H1 (cell line): ENCODE measurements around the gene SEH1L. TPM values are rescaled to one million over a fixed set of nuclear protein-coding genes. Genes with fewer than 3 reads are reported as not detected.

Experiments used
- CTCF ChIA-PET: fragments of 300-600 bp; sonication (Branson Sonifier 250); formaldehyde crosslinking; loops from one replicate; lab custom pipeline; 2021; ENCODE audit not compliant: partially characterized antibody; lab: Charles Lee
- POLR2A ChIA-PET: fragments of 300-600 bp; sonication (Branson Sonifier 250); formaldehyde crosslinking; loops from one replicate; lab custom pipeline; 2021; ENCODE audit warnings: inconsistent platforms; ENCODE audit not compliant: partially characterized antibody; lab: Charles Lee
- DNase-seq, 2 experiments: peaks; one replicate each; pipeline versions ENCODE4 v3.0.0 to v3.0.0-alpha.2; 2010 to 2022; ENCODE audit warnings: low spot score in 2 of 2, low read depth in 1 of 2, mixed read lengths in 1 of 2
- FAIRE-seq: peaks from 2 replicates; lab custom pipeline; 2011; peaks lifted over from hg19 to GRCh38; lab: Jason Lieb, UNC
- H2AFZ ChIP-seq: 2 replicates; pipeline ENCODE4 v1.8.1; 2012; ENCODE audit warnings: low read length, inconsistent platforms
- H2AK5ac ChIP-seq: 2 replicates; pipeline ENCODE4 v1.6.1; 2013; ENCODE audit warnings: low read depth, low read length
- H2BK120ac ChIP-seq: replicated peaks from 2 replicates; pipeline ENCODE3; 2013; ENCODE audit warnings: low read depth, low read length, inconsistent platforms
- H2BK12ac ChIP-seq: 2 replicates; pipeline ENCODE4 v1.6.1; 2013; ENCODE audit warnings: low read depth, low read length
- H2BK15ac ChIP-seq: 2 replicates; pipeline ENCODE4 v1.6.1; 2013; ENCODE audit warnings: low read length
- H2BK20ac ChIP-seq: 2 replicates; pipeline ENCODE4 v1.6.1; 2013; ENCODE audit warnings: low read length
- H2BK5ac ChIP-seq: 2 replicates; pipeline ENCODE4 v1.6.1; 2013; ENCODE audit warnings: low read depth, low read length
- H3K14ac ChIP-seq: 2 replicates; pipeline ENCODE4 v1.6.1; 2013; ENCODE audit warnings: inconsistent platforms; ENCODE audit not compliant: insufficient read length
- H3K18ac ChIP-seq: 2 replicates; pipeline ENCODE4 v1.6.1; 2013; ENCODE audit warnings: low read length; ENCODE audit errors: extremely low read depth
- H3K23ac ChIP-seq: 2 replicates; pipeline ENCODE4 v1.6.1; 2013; ENCODE audit warnings: inconsistent platforms; ENCODE audit not compliant: insufficient read length
- H3K23me2 ChIP-seq: 2 replicates; pipeline ENCODE4 v1.6.1; 2013; ENCODE audit warnings: low read depth, low read length
- H3K27ac ChIP-seq: 2 replicates; pipeline ENCODE4 v1.6.1; 2011; ENCODE audit warnings: low read depth, low read length, inconsistent platforms
- H3K27me3 ChIP-seq, 4 experiments: replicated peaks in 1 of 4; 1 replicate in 1 of 4; 2 replicates in 3 of 4; pipeline versions ENCODE4 v1.6.1 to v1.8.1; 2011 to 2013; ENCODE audit warnings: low read length in 3 of 4, mild to moderate bottlenecking in 3 of 4, inconsistent platforms in 2 of 4, mixed read lengths in 2 of 4, moderate library complexity in 1 of 4; ENCODE audit not compliant: control insufficient read depth in 3 of 4, insufficient read depth in 3 of 4; ENCODE audit errors: extremely low read depth in 1 of 4
- H3K36me3 ChIP-seq, 4 experiments: 2 replicates each; pipeline versions ENCODE4 v1.6.1 to v1.8.1; 2011 to 2013; ENCODE audit warnings: mild to moderate bottlenecking in 4 of 4, low read length in 3 of 4, moderate library complexity in 2 of 4, control low read depth in 1 of 4, inconsistent platforms in 1 of 4; ENCODE audit not compliant: insufficient read depth in 4 of 4, control insufficient read depth in 2 of 4
- H3K4ac ChIP-seq: replicated peaks from 2 replicates; pipeline ENCODE3; 2013; ENCODE audit warnings: low read length, low read depth, mixed read lengths, inconsistent platforms; ENCODE audit not compliant: insufficient read length
- H3K4me1 ChIP-seq, 4 experiments: replicated peaks in 1 of 4; 1 replicate in 1 of 4; 2 replicates in 3 of 4; pipeline versions ENCODE4 v1.6.1 to v1.8.1; 2011 to 2013; ENCODE audit warnings: low read length in 3 of 4, inconsistent platforms in 2 of 4, mixed read lengths in 1 of 4; ENCODE audit not compliant: insufficient read depth in 4 of 4, control insufficient read depth in 3 of 4
- H3K4me2 ChIP-seq, 2 experiments: 2 replicates each; pipeline versions ENCODE4 v1.6.1 to v1.8.1; 2011 to 2013; ENCODE audit warnings: low read depth in 2 of 2, low read length in 2 of 2, control low read depth in 1 of 2, inconsistent platforms in 1 of 2, mild to moderate bottlenecking in 1 of 2; ENCODE audit not compliant: insufficient read depth in 1 of 2
- H3K4me3 ChIP-seq, 4 experiments: fragments of 200-600, 300-600 bp in 1 of 4; sonication (generic), shearing (Covaris generic), sonication (Bioruptor Twin) in 1 of 4; 2 replicates each; pipeline versions ENCODE4 v1.5.1 to v1.8.1; 2011 to 2016; ENCODE audit warnings: low read length in 4 of 4, low read depth in 3 of 4, control low read depth in 2 of 4, inconsistent platforms in 2 of 4, mild to moderate bottlenecking in 2 of 4, mixed read lengths in 1 of 4, moderate library complexity in 1 of 4; ENCODE audit not compliant: insufficient read depth in 2 of 4; ENCODE audit errors: extremely low read depth in 1 of 4
- H3K56ac ChIP-seq: replicated peaks from 2 replicates; pipeline ENCODE3; 2013; ENCODE audit warnings: low read depth, mild to moderate bottlenecking, mixed read lengths, low read length, inconsistent platforms; ENCODE audit not compliant: insufficient read length
- H3K79me1 ChIP-seq: 2 replicates; pipeline ENCODE4 v1.6.1; 2013; ENCODE audit warnings: low read depth, low read length, control low read depth
- H3K79me2 ChIP-seq, 2 experiments: 2 replicates each; pipeline versions ENCODE4 v1.6.1 to v1.8.1; 2012 to 2013; ENCODE audit warnings: low read length in 2 of 2, mild to moderate bottlenecking in 2 of 2, inconsistent platforms in 1 of 2; ENCODE audit not compliant: insufficient read depth in 2 of 2, control insufficient read depth in 1 of 2
- H3K9ac ChIP-seq, 4 experiments: replicated peaks in 1 of 4; 1 replicate in 1 of 4; 2 replicates in 3 of 4; pipeline versions ENCODE4 v1.6.1 to v1.8.1; 2011 to 2013; ENCODE audit warnings: low read depth in 3 of 4, low read length in 3 of 4, control low read depth in 2 of 4, mild to moderate bottlenecking in 2 of 4, moderate library complexity in 2 of 4, inconsistent platforms in 1 of 4; ENCODE audit errors: extremely low read depth in 1 of 4
- H3K9me3 ChIP-seq, 2 experiments: 2 replicates each; pipeline versions ENCODE4 v1.6.1 to v1.8.1; 2012 to 2013; ENCODE audit warnings: mild to moderate bottlenecking in 2 of 2, moderate library complexity in 2 of 2, control low read depth in 1 of 2, inconsistent platforms in 1 of 2, low read depth in 1 of 2, low read length in 1 of 2, mixed read lengths in 1 of 2; ENCODE audit not compliant: insufficient read depth in 2 of 2
- H4K20me1 ChIP-seq, 2 experiments: replicated peaks in 1 of 2; 2 replicates each; pipeline versions ENCODE3 to v1.8.1; 2011 to 2013; ENCODE audit warnings: inconsistent platforms in 2 of 2, low read length in 2 of 2, mild to moderate bottlenecking in 1 of 2; ENCODE audit not compliant: insufficient read depth in 2 of 2, control insufficient read depth in 1 of 2
- H4K5ac ChIP-seq: 2 replicates; pipeline ENCODE4 v1.6.1; 2013; ENCODE audit warnings: low read length, low read depth, mixed read lengths, inconsistent platforms; ENCODE audit not compliant: insufficient read length
- H4K8ac ChIP-seq: 2 replicates; pipeline ENCODE4 v1.8.0; 2013; ENCODE audit warnings: mild to moderate bottlenecking, moderate library complexity, low read length, inconsistent platforms; ENCODE audit not compliant: insufficient read depth; ENCODE audit errors: extremely low read depth
- H4K91ac ChIP-seq: replicated peaks from 2 replicates; pipeline ENCODE3; 2013; ENCODE audit warnings: low read length, mixed read lengths, inconsistent platforms; ENCODE audit not compliant: insufficient read length
- BCL11A ChIP-seq, 2 experiments: IDR thresholded peaks; one replicate each; pipeline ENCODE4 v1.6.1; 2011; ENCODE audit warnings: low read depth in 2 of 2, low read length in 2 of 2, mild to moderate bottlenecking in 2 of 2
- CBX5 ChIP-seq: fragments of 300-800, 300-1000 bp; sonication (generic); IDR thresholded peaks from 2 replicates; pipeline ENCODE4 v1.7.1; 2016; ENCODE audit warnings: antibody characterized with exemption, low read length, low read depth
- CEBPB ChIP-seq: IDR thresholded peaks from 2 replicates; pipeline ENCODE4 v1.6.1; 2012; ENCODE audit warnings: low read depth, low read length
- CHD1 ChIP-seq: IDR thresholded peaks from 2 replicates; pipeline ENCODE4 v1.6.1; 2012; ENCODE audit warnings: low read depth, low read length, improper control_type of control experiment
- CHD2 ChIP-seq: IDR thresholded peaks from 2 replicates; pipeline ENCODE4 v1.6.1; 2012; ENCODE audit warnings: low read length, improper control_type of control experiment
- GABPA ChIP-seq: IDR thresholded peaks from 2 replicates; pipeline ENCODE4 v1.6.1; 2011; ENCODE audit warnings: mild to moderate bottlenecking, low read length, moderate library complexity, borderline replicate concordance; ENCODE audit not compliant: insufficient read depth
- JUND ChIP-seq: IDR thresholded peaks from 2 replicates; pipeline ENCODE4 v1.6.1; 2011; ENCODE audit warnings: mild to moderate bottlenecking, improper control_type of control experiment, low read length
- KDM4A ChIP-seq: IDR thresholded peaks from one replicate; pipeline ENCODE4 v1.7.1; 2012; ENCODE audit warnings: low read depth, mild to moderate bottlenecking, moderate library complexity, low read length, inconsistent platforms; ENCODE audit not compliant: severe bottlenecking
- KDM5A ChIP-seq: fragments of 200-600 bp; IDR thresholded peaks from 2 replicates; pipeline ENCODE4 v1.7.1; 2012; ENCODE audit warnings: mild to moderate bottlenecking, low read length, inconsistent platforms, mixed read lengths
- NRF1 ChIP-seq: IDR thresholded peaks from 2 replicates; pipeline ENCODE4 v1.6.1; 2011; ENCODE audit warnings: mild to moderate bottlenecking, low read depth, low read length, improper control_type of control experiment
- POLR2A ChIP-seq, 2 experiments: IDR thresholded peaks; 1 replicate in 1 of 2; 2 replicates in 1 of 2; pipeline ENCODE4 v1.6.1; 2011; ENCODE audit warnings: low read depth in 2 of 2, low read length in 2 of 2, mild to moderate bottlenecking in 2 of 2; ENCODE audit errors: control extremely low read depth in 1 of 2
- SIX5 ChIP-seq: IDR thresholded peaks from 2 replicates; pipeline ENCODE4 v1.6.1; 2011; ENCODE audit warnings: mild to moderate bottlenecking, low read depth, low read length
- SP4 ChIP-seq: IDR thresholded peaks from 2 replicates; pipeline ENCODE4 v1.6.1; 2012; ENCODE audit warnings: low read length, inconsistent platforms
- SRF ChIP-seq: IDR thresholded peaks from 2 replicates; pipeline ENCODE4 v1.6.1; 2011; ENCODE audit warnings: mild to moderate bottlenecking, low read depth, low read length, moderate library complexity
- TEAD4 ChIP-seq: IDR thresholded peaks from 2 replicates; pipeline ENCODE4 v1.6.1; 2012; ENCODE audit warnings: low read depth, low read length, inconsistent platforms, mixed read lengths
- YY1 ChIP-seq: IDR thresholded peaks from 2 replicates; pipeline ENCODE4 v1.6.1; 2011; ENCODE audit warnings: low read depth, mild to moderate bottlenecking, low read length
- WGBS, 2 experiments: shearing (Covaris generic) in 1 of 2; methylation state at CpG; one replicate each; pipeline versions ENCODE4 v1.1.6 to v1.1.7; 2013 to 2015; ENCODE audit warnings: low lambda C conversion rate in 2 of 2, mixed read lengths in 2 of 2, inconsistent platforms in 1 of 2, low coverage in 1 of 2, missing lambda C conversion rate in 1 of 2; ENCODE audit not compliant: insufficient replicate concordance in 2 of 2, insufficient coverage in 1 of 2, insufficient read length in 1 of 2; ENCODE audit errors: extremely low coverage in 1 of 2, missing lambda C conversion rate in 1 of 2; 5-methylcytosine and 5-hydroxymethylcytosine counted together
- polyA plus RNA-seq, 7 experiments: library from polyadenylated mRNA; depleted of rRNA in 3 of 7; stranded (reverse) in 5 of 7; unstranded in 2 of 7; fragments of >200 nt in 5 of 7; fragments of 200-250 nt in 2 of 7; gene quantifications; 1 replicate in 5 of 7; 2 replicates in 1 of 7; 4 replicates in 1 of 7; pipeline versions ENCODE4 v1.2.1 to v1.2.3, GENCODE V29; 2011 to 2013; ENCODE audit warnings: missing spikeins in 2 of 7, mixed read lengths in 2 of 7
- total RNA-seq: library from RNA; stranded (reverse); fragmentation: NEBNext Ultra II Directional; extraction: Animal tissue kit (Norgen Biotek cat#: 25700); gene quantifications from 2 replicates; pipeline ENCODE4 v1.2.1, GENCODE V29; 2021

The SEH1L gene
- total and polyA plus RNA-seq, 2 of the 8 experiments (the other 6 are each of a cell fraction or from before 2014, with no cell fraction given) = 41.7 to 96.7 TPM

DNA sequence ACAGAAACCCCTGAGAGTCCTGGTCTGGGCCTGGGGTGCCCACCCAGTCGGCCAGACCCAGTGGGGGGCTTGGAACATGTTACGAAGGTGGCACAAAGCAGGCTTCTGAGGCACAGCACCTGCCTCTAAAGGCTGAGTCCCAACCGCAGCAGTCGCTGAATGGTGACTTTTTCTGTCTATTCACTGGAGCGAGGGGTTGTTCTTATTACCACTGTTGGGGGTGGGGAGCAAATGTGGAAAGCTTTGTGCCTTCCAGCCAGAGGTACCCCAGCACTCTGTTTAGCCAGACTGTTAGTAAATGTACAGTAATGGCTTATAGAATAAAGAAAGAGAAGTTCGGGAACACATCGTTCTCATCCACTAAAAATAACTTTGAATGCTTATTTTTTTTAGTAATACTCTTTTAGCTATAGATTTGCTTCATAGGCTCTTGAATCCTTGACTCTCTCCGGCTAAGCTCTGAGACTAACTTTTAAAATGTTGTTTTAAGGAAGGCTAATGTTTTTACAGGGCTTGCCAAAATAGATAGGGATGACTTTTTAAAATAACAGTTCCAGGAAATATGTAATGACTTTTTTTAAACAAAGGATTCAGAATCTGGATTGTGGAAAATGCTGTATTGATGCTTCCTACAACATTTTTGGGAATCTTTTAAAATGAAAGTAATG, 40.4 kb upstream of the SEH1L start:
- Histone ChIP-seq H3K27ac (no peak overlapping the region), H3K9ac (no peak overlapping the region), H3K36me3 (no peaks in the 10 kb centered on the region), H3K4me3 (no peak overlapping the region), H4K5ac (no peak overlapping the region), H4K20me1 (no peaks in the 10 kb centered on the region), H2BK12ac (no peak overlapping the region), H3K23me2 (no peaks in the 10 kb centered on the region), H3K79me2 (no peaks in the 10 kb centered on the region), H3K18ac (no peak overlapping the region), H2BK120ac (no peak overlapping the region), H2BK15ac (no peak overlapping the region), H2AK5ac (no peak overlapping the region), H4K91ac (no peak overlapping the region), H3K4me2 (no peak overlapping the region), H4K8ac (no peak overlapping the region), H3K4me1 (no peaks in the 10 kb centered on the region; a peak in 1 of 7 replicates), H2AFZ (no peak overlapping the region), H3K4ac (no peak overlapping the region), H2BK5ac (no peak overlapping the region), H3K56ac (no peak overlapping the region), H3K27me3 (peaks cover 0 to 12% (median 4%) of the 10 kb centered on the region in 4 experiments; a peak in 3 of 7 replicates), H3K14ac (no peak overlapping the region), H3K23ac (no peak overlapping the region), H3K79me1 (no peaks in the 10 kb centered on the region), H2BK20ac (no peak overlapping the region), H3K9me3 (no peaks in the 10 kb centered on the region; a peak in 1 of 4 replicates)
- POLR2A ChIA-PET = interaction anchor here (0.8 kb wide), 1 partner anchor 22 kb away, joined by 3 read pairs; no protein-coding TSS in a partner anchor
- FAIRE-seq (no peak), DNase-seq (no peak)
- WGBS, 2 experiments = 87% methylated on average over 8 of the region's 8 CpGs; no CpG with 5 or more reads in 1 of the 2 experiments
- CTCF ChIA-PET = interaction anchor here (0.7 to 1.8 kb wide), 3 partner anchors 14 to 332 kb away, joined by 3 to 6 read pairs (median 6); no protein-coding TSS in a partner anchor
- no peak for TF ChIP-seq CHD2
- no peak for TF ChIP-seq CEBPB
- TF ChIP-seq KDM4A = no peak
- no peak for TF ChIP-seq BCL11A (IDR thresholded peaks at IDR 0.05; ENCODE audit: low read depth in 2 of 2, low read length in 2 of 2)
- no peak for TF ChIP-seq YY1
- TF ChIP-seq NRF1 = no peak
- no peak for TF ChIP-seq JUND
- TF ChIP-seq KDM5A = no peak
- TF ChIP-seq POLR2A (IDR thresholded peaks at IDR 0.05; ENCODE audit: control extremely low read depth in 1 of 2, low read depth in 2 of 2, low read length in 2 of 2) = no peak
- no peak for TF ChIP-seq TEAD4
- no peak for TF ChIP-seq SIX5
- TF ChIP-seq GABPA = no peak
- TF ChIP-seq CBX5 = no peak
- TF ChIP-seq SRF = no peak
- no peak for TF ChIP-seq CHD1
- no peak for TF ChIP-seq SP4
